NCI-H460 (cell line): Measurements from ENCODE around the gene RBM5. TPM values are rescaled to one million over a fixed set of nuclear protein-coding genes. Genes with fewer than 3 reads are reported as not detected.
"Not testable (repeated sequence)": the region's sequence is repeated elsewhere in the genome, so short reads cannot be mapped to it uniquely, and the experiment has no call there.

Source experiments
- DNase-seq: peaks from one replicate; pipeline ENCODE4 v3.0.0-alpha.2; 2016; ENCODE audit warnings: low read depth; ENCODE audit errors: extremely low read depth
- polyA plus RNA-seq: library from polyadenylated mRNA; depleted of rRNA; stranded (reverse); fragments of >200 nt; gene quantifications from 2 replicates; pipeline ENCODE4 v1.2.3, GENCODE V29; 2014; cell fraction: nucleus; rRNA removed
- total RNA-seq: library from RNA; depleted of rRNA; stranded (reverse); fragments of >200 nt; shearing (Covaris generic); gene quantifications from 2 replicates; pipeline ENCODE4 v1.2.3, GENCODE V29; 2014; rRNA removed

Gene RBM5
- 56.9 and 61.4 TPM in 2 replicates for total RNA-seq
- polyA plus RNA-seq = 195 and 333 TPM in 2 replicates

DNA sequence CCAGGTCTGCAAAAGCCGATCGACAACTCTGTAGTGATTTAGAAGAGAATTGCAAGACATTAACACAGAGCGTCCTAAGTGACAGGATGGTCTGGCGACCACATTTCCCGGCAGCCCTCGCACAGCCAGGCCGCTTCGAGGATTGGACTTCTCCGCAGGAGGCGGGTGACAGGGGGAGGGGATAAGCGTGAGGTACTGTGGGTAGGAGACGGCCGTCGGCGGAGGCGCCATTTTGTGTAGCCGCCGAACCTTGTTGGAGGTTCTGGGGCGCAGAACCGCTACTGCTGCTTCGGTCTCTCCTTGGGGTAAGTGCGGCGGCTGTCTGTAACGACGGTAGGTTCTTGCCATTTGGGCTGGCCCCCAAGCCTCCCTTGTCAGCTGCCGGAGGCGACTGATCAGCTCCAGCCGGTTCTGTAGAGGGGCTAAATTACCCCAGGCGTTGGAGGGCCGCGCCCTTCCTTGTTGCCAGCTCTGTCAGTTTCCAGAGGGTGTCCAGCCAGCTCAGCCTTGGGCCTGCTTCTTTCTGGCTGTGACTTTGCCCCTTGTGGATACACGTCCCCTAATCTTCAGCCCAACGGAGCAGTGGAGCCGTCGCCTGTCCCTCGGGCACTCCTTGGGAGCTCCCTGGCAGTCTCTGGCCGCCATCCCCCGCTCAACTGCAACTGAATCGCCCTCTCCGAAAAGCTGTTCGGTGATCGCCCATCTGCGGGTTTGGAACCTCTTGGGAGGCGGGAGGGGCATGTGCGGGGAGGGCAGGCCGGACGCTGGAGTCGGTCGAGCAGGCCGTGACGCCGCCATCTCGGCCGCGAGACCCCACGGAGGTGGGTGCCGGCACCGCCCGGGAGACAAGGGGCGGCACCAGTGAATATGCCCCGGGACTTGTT lies at the start of gene RBM5:
TSS of gene RBM5 (plus strand) at position 195 of the 884 bp plus-strand sequence. CDS start 1,516 bp downstream, outside the sequence.
- peak; percentile 83 for DNase-seq

- no peak for DNase-seq
These were observed 43.7 kb upstream of the RBM5 start for GRCh38 chr3:50044976-50045375.

DNA sequence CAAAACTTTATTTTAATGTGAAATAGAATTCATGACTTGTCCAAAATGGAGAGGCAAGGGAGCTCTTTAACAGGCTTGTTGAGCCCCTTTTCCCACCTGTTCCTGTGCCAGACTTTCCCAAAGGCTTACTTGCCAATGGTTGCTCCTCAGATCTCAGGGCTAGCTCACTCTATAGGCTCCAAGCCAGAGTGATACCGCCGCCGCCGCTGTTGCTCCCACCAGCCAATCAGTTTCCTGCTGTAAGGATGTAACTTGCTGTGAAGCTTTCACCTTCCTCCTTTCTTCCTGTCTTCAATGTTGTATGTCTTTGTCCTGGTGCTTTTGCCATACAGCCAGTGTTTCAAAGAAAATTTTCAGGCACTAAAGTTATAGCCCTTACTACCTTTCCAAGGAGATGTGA lies 41.3 kb upstream of the RBM5 start:
- no peak for DNase-seq

- DNase-seq = no peak
These were observed 38.4 kb upstream of the RBM5 start for GRCh38 chr3:50050361-50050760.

- DNase-seq = no peak
These were observed 31.0 kb upstream of the RBM5 start for GRCh38 chr3:50057756-50058155.

DNA sequence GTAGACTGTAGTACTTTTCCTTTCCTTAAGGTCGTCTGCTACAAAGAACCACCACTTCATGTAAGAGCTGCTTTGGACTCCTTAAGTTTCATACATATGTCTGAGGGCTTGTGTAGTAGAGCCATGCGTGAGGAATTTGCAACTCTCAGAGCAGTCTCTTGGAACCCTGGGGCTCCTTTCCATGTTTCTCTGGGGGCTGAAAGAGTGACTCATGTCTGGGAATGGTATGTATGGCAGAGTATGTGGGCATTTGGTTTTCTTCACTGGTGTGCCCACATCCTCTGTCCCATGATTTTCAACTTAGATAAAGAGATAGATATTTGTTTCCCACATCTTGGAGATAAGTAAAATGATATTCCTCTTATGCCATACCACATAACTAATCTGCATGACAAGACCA lies 20.6 kb upstream of the RBM5 start:
- DNase-seq = no peak

- no peak for DNase-seq
These were observed 10.6 kb upstream of the RBM5 start for GRCh38 chr3:50078091-50078490.

GRCh38 chr3:50078622-50079021 lies 10.1 kb upstream of the RBM5 start:
- DNase-seq = no peak

GRCh38 chr3:50084951-50085350 lies 3.8 kb upstream of the RBM5 start:
- not testable (repeated sequence) for DNase-seq

DNA sequence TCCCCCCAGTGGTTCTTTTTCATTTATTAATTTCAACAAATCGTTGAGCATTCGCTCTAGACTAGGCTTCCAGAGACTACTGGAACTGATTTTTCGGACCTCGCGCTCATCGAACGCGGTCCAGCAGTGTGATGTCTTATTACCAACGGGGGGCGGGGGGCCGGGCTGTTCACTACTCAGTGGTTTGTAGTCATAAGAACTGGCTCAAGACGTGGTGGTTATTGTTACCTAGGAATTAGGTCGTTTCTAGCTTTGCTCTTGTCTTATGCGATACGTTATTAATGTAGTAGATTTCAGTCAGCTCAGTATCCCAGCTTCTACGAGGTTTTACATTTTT lies 858 bp downstream of the RBM5 start:
- DNase-seq = no peak

- no peak for DNase-seq
These were observed 2.3 kb downstream of the RBM5 start for GRCh38 chr3:50090984-50091383.

- DNase-seq = no peak
These were observed 6.8 kb downstream of the RBM5 start for GRCh38 chr3:50095352-50095998.

- no peak for DNase-seq
These were observed 11.7 kb downstream of the RBM5 start for GRCh38 chr3:50100386-50100785.

DNA sequence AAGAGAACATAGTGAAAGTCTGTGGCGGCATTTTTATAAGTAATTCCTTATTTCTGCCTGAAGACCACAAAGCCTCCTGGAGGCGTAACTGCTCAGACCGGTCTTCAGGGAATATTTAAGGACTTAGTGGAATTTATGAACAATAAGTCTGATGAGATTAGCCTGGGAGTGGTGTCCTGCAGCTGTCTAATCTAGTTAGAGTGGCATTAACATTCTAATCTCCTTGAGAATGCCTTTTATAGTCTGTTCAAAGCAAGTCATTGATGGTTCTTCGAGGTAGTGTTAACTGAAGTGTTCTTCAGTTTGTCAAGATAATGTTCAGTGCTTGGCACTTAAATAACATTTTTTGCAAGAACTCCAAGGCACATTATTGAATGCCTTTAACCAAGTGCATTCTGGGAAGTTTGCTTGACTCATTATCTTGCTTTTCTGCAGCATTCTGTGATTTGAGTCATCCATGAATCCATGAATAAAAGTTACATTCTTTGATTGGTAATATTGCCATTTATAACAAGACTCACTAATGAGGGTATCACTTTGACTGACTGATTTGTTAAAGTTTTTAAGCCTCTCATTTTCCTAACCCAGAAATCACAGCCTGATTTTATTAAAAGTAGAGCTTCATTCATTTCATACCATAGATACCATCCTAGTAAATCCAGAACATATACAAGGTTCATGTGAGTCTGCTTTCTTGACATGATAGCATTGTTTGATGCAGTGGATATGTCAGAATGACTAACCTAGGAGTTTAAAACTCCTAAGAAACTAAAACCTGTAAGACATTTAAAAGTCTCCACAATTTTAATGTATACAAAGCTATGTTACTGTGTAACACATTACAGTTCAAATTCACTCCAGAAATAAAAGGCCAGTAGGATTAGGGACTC lies 12.5 kb downstream of the RBM5 start:
- no peak for DNase-seq

DNA sequence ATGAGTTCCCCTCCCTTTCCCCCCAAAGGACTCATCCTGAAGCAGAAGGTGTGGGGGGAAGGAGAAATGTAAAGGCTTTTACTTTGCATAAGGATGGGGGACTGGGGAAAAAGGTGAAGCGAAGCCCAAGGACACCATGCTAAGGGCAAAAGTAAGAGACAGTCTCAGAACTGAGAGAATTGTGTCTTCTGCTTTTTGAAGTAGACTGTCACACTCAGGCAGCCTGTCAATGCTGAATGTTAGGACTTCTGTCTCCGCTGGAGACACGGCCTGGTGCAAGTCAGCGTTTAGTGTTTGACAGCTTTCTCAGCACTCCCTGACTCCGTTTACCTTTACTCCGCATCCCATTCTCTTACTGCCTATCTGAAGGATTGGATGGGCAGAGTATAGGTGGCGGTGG lies 13.8 kb downstream of the RBM5 start:
- no peak for DNase-seq

DNA sequence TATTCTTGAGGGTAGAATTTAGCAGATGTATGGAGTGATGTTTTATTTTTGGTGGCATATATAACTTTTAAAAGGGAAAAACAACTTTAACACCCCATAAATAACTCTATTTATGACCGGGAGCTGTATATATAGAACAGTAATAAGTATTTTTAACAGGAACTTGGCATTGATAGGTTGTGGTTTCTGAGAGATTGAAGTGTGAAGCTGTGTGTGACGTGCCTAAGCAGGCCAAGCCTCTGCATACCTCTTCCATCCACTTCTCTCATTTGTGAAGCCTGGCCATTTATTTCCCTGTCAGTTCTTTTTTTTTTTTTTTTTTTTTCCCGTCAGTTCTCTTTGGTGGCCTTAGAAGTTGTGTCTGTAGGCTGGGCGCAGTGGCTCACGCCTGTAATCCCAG lies 23.0 kb downstream of the RBM5 start:
- DNase-seq = no peak

- DNase-seq = no peak
These were observed 23.7 kb downstream of the RBM5 start for GRCh38 chr3:50112462-50112861.

DNA sequence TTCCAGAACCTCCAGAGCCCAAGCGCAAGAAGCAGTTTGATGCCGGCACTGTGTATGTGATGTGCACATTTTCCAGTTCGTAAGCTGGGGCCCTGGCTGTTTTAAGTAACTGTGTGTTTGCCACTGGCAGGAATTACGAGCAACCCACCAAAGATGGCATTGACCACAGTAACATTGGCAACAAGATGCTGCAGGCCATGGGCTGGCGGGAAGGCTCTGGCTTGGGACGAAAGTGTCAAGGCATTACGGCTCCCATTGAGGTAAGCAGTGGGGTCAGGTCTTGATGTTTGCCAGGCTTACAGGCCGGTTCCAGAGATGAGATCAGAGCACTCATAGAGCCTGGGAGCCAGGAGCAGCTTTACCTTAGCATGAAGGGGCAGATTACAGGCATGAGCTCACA lies 28.4 kb downstream of the RBM5 start:
- DNase-seq = no peak

GRCh38 chr3:50118237-50118636 lies 29.5 kb downstream of the RBM5 start:
- DNase-seq = no peak

DNA sequence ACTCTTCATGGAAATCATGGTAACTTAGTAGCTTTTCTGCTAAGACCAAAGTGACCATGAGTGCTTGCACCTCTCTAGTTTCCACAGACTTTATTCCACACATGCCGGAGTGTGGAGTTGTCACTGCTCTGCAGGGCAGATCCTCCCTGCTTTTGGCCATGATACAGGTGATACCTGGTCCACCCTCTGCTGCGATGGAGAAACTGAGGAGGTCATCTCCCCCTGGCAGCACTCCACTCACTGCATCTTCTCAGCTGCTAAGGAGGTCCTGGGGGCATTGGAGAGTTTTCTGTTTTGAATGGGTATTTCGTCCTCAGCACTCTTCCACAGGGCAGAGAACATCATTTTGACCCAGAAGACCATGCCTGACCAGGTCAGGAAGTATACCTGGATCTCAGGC lies 31.1 kb downstream of the RBM5 start:
- no peak for DNase-seq
